Skeletal muscle tissue (tissue), 4 donors: ENCODE results near the gene SAFB2. TPM values are rescaled to one million over a fixed set of nuclear protein-coding genes. Genes with fewer than 3 reads are reported as not detected.

ENCODE experiments used
- H3K27ac ChIP-seq: one replicate; pipeline ENCODE4 v1.7.0; 2013; ENCODE audit warnings: mild to moderate bottlenecking, low read depth, low read length, inconsistent platforms
- H3K27me3 ChIP-seq, 3 donors: one replicate each; pipeline ENCODE4 v1.7.0; 2013; ENCODE audit warnings: low read length in 3 of 3; ENCODE audit not compliant: control insufficient read depth in 3 of 3, insufficient read depth in 3 of 3
- H3K36me3 ChIP-seq, 3 donors: one replicate each; pipeline ENCODE4 v1.7.0; 2013; ENCODE audit warnings: low read length in 3 of 3; ENCODE audit not compliant: control insufficient read depth in 3 of 3, insufficient read depth in 3 of 3
- H3K4me1 ChIP-seq, 3 donors: one replicate each; pipeline ENCODE4 v1.7.0; 2013; ENCODE audit warnings: low read length in 3 of 3, mild to moderate bottlenecking in 3 of 3; ENCODE audit not compliant: control insufficient read depth in 3 of 3, insufficient read depth in 3 of 3
- H3K4me3 ChIP-seq, 3 donors: one replicate each; pipeline ENCODE4 v1.7.0; 2013; ENCODE audit warnings: low read length in 3 of 3
- H3K9ac ChIP-seq, 3 donors: one replicate each; pipeline ENCODE4 v1.7.0; 2013; ENCODE audit warnings: low read length in 3 of 3, mild to moderate bottlenecking in 3 of 3, moderate library complexity in 2 of 3, low read depth in 1 of 3
- H3K9me3 ChIP-seq, 3 donors: one replicate each; pipeline ENCODE4 v1.7.0; 2013; ENCODE audit warnings: low read length in 3 of 3; ENCODE audit not compliant: control insufficient read depth in 3 of 3
- total RNA-seq: library from RNA; depleted of rRNA; stranded (reverse); fragments of >200 nt; gene quantifications from one replicate; pipeline ENCODE4 v1.2.3, GENCODE V29; 2014
- donor health status: Osteomylitis.

Gene SAFB2
- total RNA-seq, 1 donor from 2014 or later: 23.5 TPM

- no peaks in the 10 kb centered on the region for H3K27me3 ChIP-seq
- H3K4me1 ChIP-seq: no peaks in the 10 kb centered on the region
- H3K4me3 ChIP-seq: no peak overlapping the region
- H3K36me3 ChIP-seq: peaks cover 67 to 76% (median 69%) of the 10 kb centered on the region in 3 donors
- no peak overlapping the region for H3K27ac ChIP-seq
- no peaks in the 10 kb centered on the region for H3K9me3 ChIP-seq
- no peak overlapping the region for H3K9ac ChIP-seq
Observed at GRCh38 chr19:5655412-5655811, 32.8 kb upstream of the SAFB2 start.

- peaks cover 69 to 78% (median 70%) of the 10 kb centered on the region in 3 donors for H3K36me3 ChIP-seq
- no peak overlapping the region for H3K27ac ChIP-seq
- no peak overlapping the region for H3K4me3 ChIP-seq
- no peaks in the 10 kb centered on the region for H3K27me3 ChIP-seq
- H3K4me1 ChIP-seq: no peaks in the 10 kb centered on the region
- no peak overlapping the region for H3K9ac ChIP-seq
- H3K9me3 ChIP-seq: no peaks in the 10 kb centered on the region
Observed at GRCh38 chr19:5654931-5655330, 32.4 kb upstream of the SAFB2 start.

GRCh38 chr19:5652261-5652660 is 29.7 kb upstream of the SAFB2 start:
- Histone ChIP-seq H3K9ac (no peak overlapping the region), H3K4me3 (no peak overlapping the region), H3K27ac (no peak overlapping the region), H3K36me3 (peaks cover 68 to 77% (median 73%) of the 10 kb centered on the region in 3 donors), H3K27me3 (no peaks in the 10 kb centered on the region), H3K4me1 (no peaks in the 10 kb centered on the region), H3K9me3 (no peaks in the 10 kb centered on the region)

GRCh38 chr19:5651361-5651760 is 28.8 kb upstream of the SAFB2 start:
- H3K9ac ChIP-seq: no peak overlapping the region
- H3K4me3 ChIP-seq: no peak overlapping the region
- no peak overlapping the region for H3K27ac ChIP-seq
- peaks cover 73 to 82% (median 78%) of the 10 kb centered on the region in 3 donors for H3K36me3 ChIP-seq
- no peaks in the 10 kb centered on the region for H3K9me3 ChIP-seq
- no peaks in the 10 kb centered on the region for H3K27me3 ChIP-seq
- H3K4me1 ChIP-seq: no peaks in the 10 kb centered on the region

- H3K36me3 ChIP-seq: peaks cover 61 to 75% (median 68%) of the 10 kb centered on the region in 3 donors
- H3K27ac ChIP-seq: no peak overlapping the region
- no peak overlapping the region for H3K9ac ChIP-seq
- no peak overlapping the region for H3K4me3 ChIP-seq
- no peaks in the 10 kb centered on the region for H3K9me3 ChIP-seq
- H3K4me1 ChIP-seq: no peaks in the 10 kb centered on the region
- H3K27me3 ChIP-seq: no peaks in the 10 kb centered on the region
Observed at GRCh38 chr19:5648464-5648863, 25.9 kb upstream of the SAFB2 start.

- Histone ChIP-seq H3K4me3 (no peak overlapping the region), H3K4me1 (no peaks in the 10 kb centered on the region), H3K36me3 (peaks cover 53 to 74% (median 67%) of the 10 kb centered on the region in 3 donors), H3K9me3 (no peaks in the 10 kb centered on the region), H3K27ac (no peak overlapping the region), H3K9ac (no peak overlapping the region), H3K27me3 (no peaks in the 10 kb centered on the region)
Observed at GRCh38 chr19:5646703-5647102, 24.1 kb upstream of the SAFB2 start.

GRCh38 chr19:5645409-5645808 is 22.8 kb upstream of the SAFB2 start:
- Histone ChIP-seq H3K9me3 (no peaks in the 10 kb centered on the region), H3K27me3 (no peaks in the 10 kb centered on the region), H3K4me1 (no peaks in the 10 kb centered on the region), H3K4me3 (no peak overlapping the region), H3K36me3 (peaks cover 43 to 66% (median 58%) of the 10 kb centered on the region in 3 donors), H3K9ac (no peak overlapping the region), H3K27ac (no peak overlapping the region)

- Histone ChIP-seq H3K27ac (no peak overlapping the region), H3K9me3 (no peaks in the 10 kb centered on the region), H3K36me3 (peaks cover 35 to 59% (median 51%) of the 10 kb centered on the region in 3 donors), H3K4me3 (no peak overlapping the region), H3K27me3 (no peaks in the 10 kb centered on the region), H3K4me1 (no peaks in the 10 kb centered on the region), H3K9ac (no peak overlapping the region)
Observed at GRCh38 chr19:5644037-5644436, 21.5 kb upstream of the SAFB2 start.

- Histone ChIP-seq H3K4me3 (no peak overlapping the region), H3K9me3 (no peaks in the 10 kb centered on the region), H3K9ac (no peak overlapping the region), H3K27ac (no peak overlapping the region), H3K36me3 (peaks cover 33 to 53% (median 45%) of the 10 kb centered on the region in 3 donors), H3K27me3 (no peaks in the 10 kb centered on the region), H3K4me1 (peaks cover 0 to 2% (median 0%) of the 10 kb centered on the region in 3 donors)
Observed at GRCh38 chr19:5643060-5643459, 20.5 kb upstream of the SAFB2 start.

- Histone ChIP-seq H3K9ac (no peak overlapping the region), H3K36me3 (peaks cover 28 to 47% (median 40%) of the 10 kb centered on the region in 3 donors), H3K27ac (no peak overlapping the region), H3K4me1 (peaks cover 0 to 2% (median 0%) of the 10 kb centered on the region in 3 donors), H3K27me3 (no peaks in the 10 kb centered on the region), H3K4me3 (no peak overlapping the region), H3K9me3 (no peaks in the 10 kb centered on the region)
Observed at GRCh38 chr19:5642204-5642603, 19.6 kb upstream of the SAFB2 start.
